Measurements from ENCODE around the gene CCT4. TPM values are rescaled to one million over a fixed set of nuclear protein-coding genes. Genes with fewer than 3 reads are reported as not detected.
"Not testable (repeated sequence)": the region's sequence is repeated elsewhere in the genome, so short reads cannot be mapped to it uniquely, and the experiment has no call there.

Gene CCT4
- total RNA-seq, 1 donor from 2014 or later = 172 TPM

- H3K9me3 Mint-ChIP-seq = no peaks in the 10 kb centered on the region
- CTCF ChIA-PET = no interaction called here
- no peak overlapping the region for H3K27ac Mint-ChIP-seq
- POLR2A ChIA-PET = no interaction called here
- H3K4me1 Mint-ChIP-seq = no peaks in the 10 kb centered on the region
- no peak overlapping the region for H3K4me3 Mint-ChIP-seq
- H3K27me3 Mint-ChIP-seq = no peaks in the 10 kb centered on the region
- no peak for TF ChIP-seq CTCF (IDR thresholded peaks at IDR 0.05)
- DNase-seq (no peak), ATAC-seq (ENCODE audit: low read depth) (no peak)
- intact Hi-C loops (cut with micrococcal nuclease) = no loop called here
- peaks cover 89% of the 10 kb centered on the region for H3K36me3 Mint-ChIP-seq (ENCODE audit: low read depth)
Observed at GRCh38 chr2:61878761-61879160, 9.7 kb downstream of the CCT4 start.

- no peak for DNase-seq
- no peaks in the 10 kb centered on the region for H3K9me3 Mint-ChIP-seq
- POLR2A ChIA-PET = interaction anchor here (0.5 kb wide), 1 partner anchor 9 kb away, joined by 3 read pairs; no protein-coding TSS in a partner anchor
- H3K4me3 Mint-ChIP-seq = no peak overlapping the region
- no peak for ATAC-seq (ENCODE audit: low read depth)
- no peak overlapping the region for H3K27ac Mint-ChIP-seq
- intact Hi-C loops (cut with micrococcal nuclease) = no loop called here
- no peaks in the 10 kb centered on the region for H3K4me1 Mint-ChIP-seq
- CTCF ChIA-PET = no interaction called here
- TF ChIP-seq CTCF (IDR thresholded peaks at IDR 0.05) = no peak
- H3K36me3 Mint-ChIP-seq (ENCODE audit: low read depth) = peaks cover 85% of the 10 kb centered on the region
- no peaks in the 10 kb centered on the region for H3K27me3 Mint-ChIP-seq
Observed at GRCh38 chr2:61877571-61878245, 10.7 kb downstream of the CCT4 start.

GRCh38 chr2:61876400-61876799, 12.1 kb downstream of the CCT4 start:
- ATAC-seq (ENCODE audit: low read depth) (no peak), DNase-seq (no peak)
- Mint-ChIP-seq H3K9me3 (no peaks in the 10 kb centered on the region), H3K4me3 (no peak overlapping the region), H3K27ac (no peak overlapping the region), H3K27me3 (no peaks in the 10 kb centered on the region), H3K4me1 (no peaks in the 10 kb centered on the region), H3K36me3 (ENCODE audit: low read depth) (peaks cover 86% of the 10 kb centered on the region)
- CTCF ChIA-PET = no interaction called here
- intact Hi-C loops (cut with micrococcal nuclease) = no loop called here
- POLR2A ChIA-PET = no interaction called here
- TF ChIP-seq CTCF (IDR thresholded peaks at IDR 0.05) = no peak

- POLR2A ChIA-PET = interaction anchor here (0.6 to 0.7 kb wide), 2 partner anchors 12 to 1098 kb away, joined by 3 read pairs; partner anchors contain the start of gene FAM161A
- H3K4me1 Mint-ChIP-seq; CTCF ChIA-PET; DNase-seq; intact Hi-C loops (cut with micrococcal nuclease); H3K27me3 Mint-ChIP-seq; H3K4me3 Mint-ChIP-seq; ATAC-seq (ENCODE audit: low read depth); H3K27ac Mint-ChIP-seq; H3K9me3 Mint-ChIP-seq: not testable (repeated sequence)
- peaks cover 75% of the 10 kb centered on the region for H3K36me3 Mint-ChIP-seq (ENCODE audit: low read depth)
Observed at GRCh38 chr2:61866482-61867089, 21.9 kb downstream of the CCT4 start.

- Mint-ChIP-seq H3K27me3 (no peaks in the 10 kb centered on the region), H3K27ac (no peak overlapping the region), H3K4me3 (no peak overlapping the region), H3K9me3 (peaks cover 6% of the 10 kb centered on the region), H3K36me3 (ENCODE audit: low read depth) (peaks cover 37% of the 10 kb centered on the region), H3K4me1 (no peaks in the 10 kb centered on the region)
- intact Hi-C loops (cut with micrococcal nuclease) = no loop called here
- DNase-seq (no peak), ATAC-seq (ENCODE audit: low read depth) (no peak)
- ChIA-PET CTCF (no interaction called here), POLR2A (no interaction called here)
- no peak for TF ChIP-seq CTCF (IDR thresholded peaks at IDR 0.05)
Observed at GRCh38 chr2:61862085-61862484, 26.4 kb downstream of the CCT4 start.

Data from activated B cell treated with CpG ODN at 0.5 μM for 24 hours (primary cell).